Measurements from ENCODE around the gene ATXN2.
"Not testable (repeated sequence)": the region's sequence is repeated elsewhere in the genome, so short reads cannot be mapped to it uniquely, and the experiment has no call there.

The ATXN2 gene

DNA sequence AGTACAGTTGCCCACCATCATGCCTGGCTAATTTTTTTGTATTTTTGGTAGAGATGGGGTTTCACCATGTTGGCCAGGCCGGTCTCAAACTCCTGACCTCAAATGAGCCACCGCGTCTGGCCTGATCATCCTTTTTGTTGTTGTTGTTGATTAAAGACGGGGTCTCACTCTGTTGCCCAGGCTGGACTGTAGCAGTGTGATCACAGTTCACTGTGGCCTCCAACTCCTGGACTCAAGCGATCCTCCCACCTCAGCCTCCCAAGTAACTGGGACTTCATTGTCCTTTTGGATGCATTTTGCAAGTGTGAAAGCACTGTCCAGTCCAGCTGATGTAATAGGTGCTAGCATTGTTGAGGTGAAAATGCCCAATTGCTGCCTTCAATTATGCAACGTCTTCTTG is 27.1 kb upstream of the ATXN2 start:
- TF ChIP-seq GLIS3 (CRISPR knock-in tag; IDR thresholded peaks at IDR 0.05), result no peak
- no peak for TF ChIP-seq ZNF565 (CRISPR knock-in tag; conservative IDR thresholded peaks at IDR 0.05; ENCODE audit: low read depth)
- TF ChIP-seq, protein P1, sequence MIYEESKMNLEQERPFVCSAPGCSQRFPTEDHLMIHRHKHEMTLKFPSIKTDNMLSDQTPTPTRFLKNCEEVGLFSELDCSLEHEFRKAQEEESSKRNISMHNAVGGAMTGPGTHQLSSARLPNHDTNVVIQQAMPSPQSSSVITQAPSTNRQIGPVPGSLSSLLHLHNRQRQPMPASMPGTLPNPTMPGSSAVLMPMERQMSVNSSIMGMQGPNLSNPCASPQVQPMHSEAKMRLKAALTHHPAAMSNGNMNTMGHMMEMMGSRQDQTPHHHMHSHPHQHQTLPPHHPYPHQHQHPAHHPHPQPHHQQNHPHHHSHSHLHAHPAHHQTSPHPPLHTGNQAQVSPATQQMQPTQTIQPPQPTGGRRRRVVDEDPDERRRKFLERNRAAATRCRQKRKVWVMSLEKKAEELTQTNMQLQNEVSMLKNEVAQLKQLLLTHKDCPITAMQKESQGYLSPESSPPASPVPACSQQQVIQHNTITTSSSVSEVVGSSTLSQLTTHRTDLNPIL (CRISPR knock-in tag; IDR thresholded peaks at IDR 0.05; ENCODE audit: low read depth), result no peak
- TF ChIP-seq ZC3H10 (CRISPR knock-in tag; IDR thresholded peaks at IDR 0.05), result no peak
- TF ChIP-seq BACH2 (CRISPR knock-in tag; IDR thresholded peaks at IDR 0.05; ENCODE audit: borderline replicate concordance), result no peak
- no peak for TF ChIP-seq ISL1 (CRISPR knock-in tag; IDR thresholded peaks at IDR 0.05)
- no peak for TF ChIP-seq CSDC2 (CRISPR knock-in tag; IDR thresholded peaks at IDR 0.05)
- no peak for ATAC-seq

DNA sequence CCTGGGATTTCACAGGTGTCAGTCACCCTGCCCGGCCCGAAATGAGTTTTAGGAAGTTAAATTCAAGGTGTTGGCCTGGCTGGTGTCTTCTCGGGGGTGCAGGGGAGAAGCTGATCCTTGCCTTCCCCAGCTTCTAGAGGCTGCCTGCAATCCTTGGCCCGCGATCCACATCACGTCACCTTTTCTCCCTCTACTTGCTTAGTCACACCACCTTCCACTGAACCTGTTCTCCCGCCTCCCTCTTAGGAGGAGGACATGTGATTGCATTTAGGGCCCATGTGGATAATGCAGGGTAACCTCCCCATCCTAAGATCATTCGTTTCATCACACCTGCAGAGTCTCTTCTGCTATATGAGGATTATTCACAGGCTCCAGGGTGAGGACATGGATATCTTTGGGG is 25.4 kb upstream of the ATXN2 start:
- ATAC-seq, result no peak
- no peak for TF ChIP-seq ARNTL (CRISPR knock-in tag; IDR thresholded peaks at IDR 0.05; ENCODE audit: borderline replicate concordance, low read depth)
- no peak for TF ChIP-seq ESRRG (CRISPR knock-in tag; IDR thresholded peaks at IDR 0.05)
- TF ChIP-seq, protein P1 (CRISPR knock-in tag; IDR thresholded peaks at IDR 0.05; ENCODE audit: low read depth), result no peak

DNA sequence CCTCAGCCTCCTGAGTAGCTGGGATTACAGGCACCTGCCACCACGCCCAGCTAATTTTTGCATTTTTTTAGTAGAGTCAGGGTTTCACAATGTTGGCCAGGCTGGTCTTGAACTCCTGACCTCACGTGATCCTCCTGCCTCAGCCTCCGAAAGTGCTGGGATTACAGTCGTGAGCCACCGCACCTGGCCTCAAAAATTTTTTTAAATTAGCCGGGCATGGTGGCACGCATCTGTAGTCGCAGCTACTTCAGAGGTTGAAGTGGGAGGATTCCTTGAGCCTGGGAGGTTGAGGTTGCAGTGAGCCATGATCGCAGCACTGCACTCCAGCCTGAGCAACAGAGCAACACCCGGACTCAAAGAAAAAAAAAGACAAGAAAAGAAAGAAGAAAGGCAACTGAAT is 18.7 kb upstream of the ATXN2 start:
- not testable (repeated sequence) for ATAC-seq

DNA sequence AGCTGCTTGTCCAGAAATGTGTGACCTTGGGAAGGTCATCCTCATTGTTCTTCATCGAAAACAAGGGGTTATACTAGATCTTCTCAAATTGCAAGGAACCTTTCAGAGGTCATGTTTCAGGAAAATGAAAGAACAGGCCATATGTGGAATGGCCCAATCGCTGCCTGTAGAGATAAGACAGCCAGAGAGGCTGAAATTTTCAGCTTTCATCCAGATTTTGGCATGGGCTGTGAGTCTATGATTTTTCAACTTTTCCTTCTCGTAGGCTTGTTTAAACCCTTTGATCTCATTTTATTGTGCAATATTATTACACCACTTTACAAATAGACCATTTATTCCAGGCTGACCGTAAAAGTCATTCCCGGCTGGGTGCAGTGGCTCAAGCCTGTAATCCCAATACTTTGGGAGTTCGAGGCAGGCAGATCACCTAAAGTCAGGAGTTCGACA is 17.1 kb upstream of the ATXN2 start:
- TF ChIP-seq, protein P2, sequence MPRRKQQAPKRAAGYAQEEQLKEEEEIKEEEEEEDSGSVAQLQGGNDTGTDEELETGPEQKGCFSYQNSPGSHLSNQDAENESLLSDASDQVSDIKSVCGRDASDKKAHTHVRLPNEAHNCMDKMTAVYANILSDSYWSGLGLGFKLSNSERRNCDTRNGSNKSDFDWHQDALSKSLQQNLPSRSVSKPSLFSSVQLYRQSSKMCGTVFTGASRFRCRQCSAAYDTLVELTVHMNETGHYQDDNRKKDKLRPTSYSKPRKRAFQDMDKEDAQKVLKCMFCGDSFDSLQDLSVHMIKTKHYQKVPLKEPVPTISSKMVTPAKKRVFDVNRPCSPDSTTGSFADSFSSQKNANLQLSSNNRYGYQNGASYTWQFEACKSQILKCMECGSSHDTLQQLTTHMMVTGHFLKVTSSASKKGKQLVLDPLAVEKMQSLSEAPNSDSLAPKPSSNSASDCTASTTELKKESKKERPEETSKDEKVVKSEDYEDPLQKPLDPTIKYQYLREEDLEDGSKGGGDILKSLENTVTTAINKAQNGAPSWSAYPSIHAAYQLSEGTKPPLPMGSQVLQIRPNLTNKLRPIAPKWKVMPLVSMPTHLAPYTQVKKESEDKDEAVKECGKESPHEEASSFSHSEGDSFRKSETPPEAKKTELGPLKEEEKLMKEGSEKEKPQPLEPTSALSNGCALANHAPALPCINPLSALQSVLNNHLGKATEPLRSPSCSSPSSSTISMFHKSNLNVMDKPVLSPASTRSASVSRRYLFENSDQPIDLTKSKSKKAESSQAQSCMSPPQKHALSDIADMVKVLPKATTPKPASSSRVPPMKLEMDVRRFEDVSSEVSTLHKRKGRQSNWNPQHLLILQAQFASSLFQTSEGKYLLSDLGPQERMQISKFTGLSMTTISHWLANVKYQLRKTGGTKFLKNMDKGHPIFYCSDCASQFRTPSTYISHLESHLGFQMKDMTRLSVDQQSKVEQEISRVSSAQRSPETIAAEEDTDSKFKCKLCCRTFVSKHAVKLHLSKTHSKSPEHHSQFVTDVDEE (CRISPR knock-in tag; IDR thresholded peaks at IDR 0.05), result no peak
- TF ChIP-seq RARB (CRISPR knock-in tag; IDR thresholded peaks at IDR 0.05) (no peak), ZNF8 (CRISPR knock-in tag; IDR thresholded peaks at IDR 0.05) (no peak), ESRRG (CRISPR knock-in tag; IDR thresholded peaks at IDR 0.05) (no peak), GLIS3 (CRISPR knock-in tag; IDR thresholded peaks at IDR 0.05) (no peak), CSDC2 (CRISPR knock-in tag; IDR thresholded peaks at IDR 0.05) (no peak), TCF4 (CRISPR knock-in tag; IDR thresholded peaks at IDR 0.05; ENCODE audit: borderline replicate concordance) (no peak), ZC3H10 (CRISPR knock-in tag; IDR thresholded peaks at IDR 0.05) (no peak), OSR1 (CRISPR knock-in tag; IDR thresholded peaks at IDR 0.05) (no peak), ZFP3 (CRISPR knock-in tag; IDR thresholded peaks at IDR 0.05) (no peak), ARNTL (CRISPR knock-in tag; IDR thresholded peaks at IDR 0.05; ENCODE audit: borderline replicate concordance, low read depth) (no peak), ISL1 (CRISPR knock-in tag; IDR thresholded peaks at IDR 0.05) (no peak), BACH2 (CRISPR knock-in tag; IDR thresholded peaks at IDR 0.05; ENCODE audit: borderline replicate concordance) (no peak), ZNF70 (CRISPR knock-in tag; IDR thresholded peaks at IDR 0.05) (no peak), ZFP30 (CRISPR knock-in tag; IDR thresholded peaks at IDR 0.05) (no peak), SNAI2 (CRISPR knock-in tag; IDR thresholded peaks at IDR 0.05) (no peak), ZNF565 (CRISPR knock-in tag; conservative IDR thresholded peaks at IDR 0.05; ENCODE audit: low read depth) (no peak)
- TF ChIP-seq, protein P3, sequence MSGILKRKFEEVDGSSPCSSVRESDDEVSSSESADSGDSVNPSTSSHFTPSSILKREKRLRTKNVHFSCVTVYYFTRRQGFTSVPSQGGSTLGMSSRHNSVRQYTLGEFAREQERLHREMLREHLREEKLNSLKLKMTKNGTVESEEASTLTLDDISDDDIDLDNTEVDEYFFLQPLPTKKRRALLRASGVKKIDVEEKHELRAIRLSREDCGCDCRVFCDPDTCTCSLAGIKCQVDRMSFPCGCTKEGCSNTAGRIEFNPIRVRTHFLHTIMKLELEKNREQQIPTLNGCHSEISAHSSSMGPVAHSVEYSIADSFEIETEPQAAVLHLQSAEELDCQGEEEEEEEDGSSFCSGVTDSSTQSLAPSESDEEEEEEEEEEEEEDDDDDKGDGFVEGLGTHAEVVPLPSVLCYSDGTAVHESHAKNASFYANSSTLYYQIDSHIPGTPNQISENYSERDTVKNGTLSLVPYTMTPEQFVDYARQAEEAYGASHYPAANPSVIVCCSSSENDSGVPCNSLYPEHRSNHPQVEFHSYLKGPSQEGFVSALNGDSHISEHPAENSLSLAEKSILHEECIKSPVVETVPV (CRISPR knock-in tag; IDR thresholded peaks at IDR 0.05), result no peak
- TF ChIP-seq, protein P1 (CRISPR knock-in tag; IDR thresholded peaks at IDR 0.05; ENCODE audit: low read depth), result no peak
- TF ChIP-seq, protein P4, sequence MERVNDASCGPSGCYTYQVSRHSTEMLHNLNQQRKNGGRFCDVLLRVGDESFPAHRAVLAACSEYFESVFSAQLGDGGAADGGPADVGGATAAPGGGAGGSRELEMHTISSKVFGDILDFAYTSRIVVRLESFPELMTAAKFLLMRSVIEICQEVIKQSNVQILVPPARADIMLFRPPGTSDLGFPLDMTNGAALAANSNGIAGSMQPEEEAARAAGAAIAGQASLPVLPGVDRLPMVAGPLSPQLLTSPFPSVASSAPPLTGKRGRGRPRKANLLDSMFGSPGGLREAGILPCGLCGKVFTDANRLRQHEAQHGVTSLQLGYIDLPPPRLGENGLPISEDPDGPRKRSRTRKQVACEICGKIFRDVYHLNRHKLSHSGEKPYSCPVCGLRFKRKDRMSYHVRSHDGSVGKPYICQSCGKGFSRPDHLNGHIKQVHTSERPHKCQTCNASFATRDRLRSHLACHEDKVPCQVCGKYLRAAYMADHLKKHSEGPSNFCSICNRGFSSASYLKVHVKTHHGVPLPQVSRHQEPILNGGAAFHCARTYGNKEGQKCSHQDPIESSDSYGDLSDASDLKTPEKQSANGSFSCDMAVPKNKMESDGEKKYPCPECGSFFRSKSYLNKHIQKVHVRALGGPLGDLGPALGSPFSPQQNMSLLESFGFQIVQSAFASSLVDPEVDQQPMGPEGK (CRISPR knock-in tag; IDR thresholded peaks at IDR 0.05; ENCODE audit: borderline replicate concordance), result no peak
- no peak for ATAC-seq
